Effector memory CD8-positive, alpha-beta T cell (primary cell): ENCODE results near the gene PMS1.
"Not testable (repeated sequence)": the region's sequence is repeated elsewhere in the genome, so short reads cannot be mapped to it uniquely, and the experiment has no call there.

Source experiments
- ATAC-seq: fragments of 150-1000 bp; cut with Tn5 transposase; replicated peaks from 2 replicates; pipeline ENCODE4 v1.10.0; 2021; ENCODE audit warnings: mild to moderate bottlenecking, moderate library complexity
- DNase-seq, 3 experiments: peaks; one replicate each; pipeline ENCODE4 v3.0.0; 2021
- H3K27ac Mint-ChIP-seq, 2 donors: one replicate each; pipeline ENCODE4 v1.8.0; 2022; ENCODE audit warnings: mild to moderate bottlenecking in 2 of 2, mixed read lengths in 2 of 2, moderate library complexity in 2 of 2
- H3K27me3 Mint-ChIP-seq, 2 donors: one replicate each; pipeline ENCODE4 v1.8.0; 2022; ENCODE audit warnings: mixed read lengths in 2 of 2
- H3K36me3 Mint-ChIP-seq: one replicate; pipeline ENCODE4 v1.8.0; 2022; ENCODE audit warnings: mild to moderate bottlenecking, moderate library complexity, mixed read lengths; ENCODE audit not compliant: insufficient read depth
- H3K4me1 Mint-ChIP-seq, 2 donors: one replicate each; pipeline ENCODE4 v1.8.0; 2022; ENCODE audit warnings: low read depth in 2 of 2, mixed read lengths in 2 of 2
- H3K4me3 Mint-ChIP-seq, 2 donors: one replicate each; pipeline ENCODE4 v1.8.0; 2022; ENCODE audit warnings: mild to moderate bottlenecking in 2 of 2, mixed read lengths in 2 of 2, moderate library complexity in 2 of 2
- H3K9me3 Mint-ChIP-seq, 2 donors: one replicate each; pipeline ENCODE4 v1.8.0; 2022; ENCODE audit warnings: mixed read lengths in 2 of 2

Gene PMS1

DNA sequence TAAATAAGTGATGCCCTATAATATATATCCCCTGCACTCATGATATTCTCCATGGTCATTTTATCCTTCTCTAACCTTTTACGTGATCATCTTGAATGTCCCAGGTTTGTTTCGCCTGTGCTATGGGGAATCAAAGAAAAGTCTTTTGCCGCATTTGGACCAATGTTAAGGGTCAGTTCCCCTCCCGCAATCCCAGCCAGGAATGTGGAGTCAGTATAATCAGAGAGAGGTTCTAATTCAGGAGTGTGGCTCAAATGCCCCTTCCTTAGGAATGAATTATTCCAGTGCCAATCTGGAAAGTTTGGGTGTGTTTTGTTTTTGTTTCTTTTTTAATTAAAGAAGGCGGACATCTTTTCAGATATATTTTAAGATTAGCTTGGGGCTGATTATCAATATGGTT lies 41.8 kb downstream of the PMS1 start:
- H3K27ac Mint-ChIP-seq: no peak overlapping the region
- H3K4me1 Mint-ChIP-seq: no peaks in the 10 kb centered on the region

DNA sequence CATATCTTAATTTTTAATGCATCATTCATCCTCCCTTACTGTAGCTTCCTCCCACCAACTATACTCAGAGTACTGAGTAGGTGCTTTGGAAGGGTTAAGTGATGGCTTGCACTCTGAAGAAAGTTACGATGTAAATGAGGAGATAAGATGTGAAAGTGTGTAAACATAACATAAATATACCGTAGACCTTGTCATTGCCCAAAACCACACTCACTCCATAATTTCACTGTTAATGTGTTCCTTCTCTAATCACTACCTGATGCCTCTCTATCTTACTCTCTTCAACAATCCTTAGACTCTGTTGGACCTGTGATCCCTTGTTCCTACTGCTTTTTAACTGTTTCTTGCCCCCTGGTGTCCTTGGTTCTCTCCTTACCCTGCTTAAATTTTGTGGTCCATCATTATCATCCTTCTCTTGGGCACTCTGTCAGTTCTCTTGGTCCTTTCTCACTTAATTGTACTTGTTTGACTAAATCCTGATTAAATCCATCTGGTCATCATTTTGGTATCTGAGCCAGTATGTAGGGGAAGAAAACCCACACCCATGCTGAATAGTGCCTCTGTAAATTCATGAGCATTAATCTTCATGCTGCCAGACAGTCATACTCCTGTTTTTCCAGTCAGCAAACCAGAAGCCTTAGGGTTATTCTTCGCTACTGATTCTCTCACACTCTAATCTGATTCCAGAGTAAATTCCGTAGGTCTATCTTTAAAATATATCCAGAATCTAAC lies 45.0 kb downstream of the PMS1 start:
- Mint-ChIP-seq H3K27ac (no peak overlapping the region), H3K9me3 (no peaks in the 10 kb centered on the region), H3K27me3 (no peaks in the 10 kb centered on the region), H3K36me3 (peaks cover 3% of the 10 kb centered on the region), H3K4me1 (no peaks in the 10 kb centered on the region), H3K4me3 (no peak overlapping the region)
- no peak for DNase-seq
- no peak for ATAC-seq

More for the DNA sequence above, 41.8 kb downstream of the PMS1 start:
- no peaks in the 10 kb centered on the region for H3K27me3 Mint-ChIP-seq
- ATAC-seq: no peak
- no peak for DNase-seq
- H3K4me3 Mint-ChIP-seq: no peak overlapping the region
- no peaks in the 10 kb centered on the region for H3K9me3 Mint-ChIP-seq
- H3K36me3 Mint-ChIP-seq: peaks cover 10% of the 10 kb centered on the region

GRCh38 chr2:189830510-189830909 lies 46.3 kb downstream of the PMS1 start:
- H3K27me3 Mint-ChIP-seq: no peaks in the 10 kb centered on the region
- H3K27ac Mint-ChIP-seq: no peak overlapping the region
- no peaks in the 10 kb centered on the region for H3K4me1 Mint-ChIP-seq
- no peaks in the 10 kb centered on the region for H3K9me3 Mint-ChIP-seq
- DNase-seq: no peak
- ATAC-seq: no peak
- H3K36me3 Mint-ChIP-seq: peaks cover 3% of the 10 kb centered on the region
- H3K4me3 Mint-ChIP-seq: no peak overlapping the region

DNA sequence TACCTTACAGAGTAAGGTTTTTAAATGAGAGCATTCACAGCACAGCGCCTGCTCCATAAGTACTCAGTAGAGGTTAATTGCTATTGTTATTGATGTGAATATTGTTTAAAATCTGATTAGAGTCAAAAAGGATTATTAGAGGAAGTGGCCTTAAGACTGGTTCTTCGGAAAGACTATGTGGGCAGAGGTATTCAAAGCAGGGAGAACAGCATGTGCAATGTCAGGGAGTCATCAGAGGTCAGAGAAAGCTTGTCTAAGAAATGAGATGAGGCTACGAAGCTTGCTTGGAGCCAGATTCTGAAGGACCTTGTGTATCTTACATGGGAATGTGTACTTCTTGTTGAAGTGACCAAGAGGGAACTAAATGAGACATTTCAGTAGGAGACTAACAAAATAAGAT lies 49.8 kb downstream of the PMS1 start:
- DNase-seq (no peak), ATAC-seq (no peak)
- H3K27ac Mint-ChIP-seq: no peak overlapping the region
- no peaks in the 10 kb centered on the region for H3K9me3 Mint-ChIP-seq
- no peaks in the 10 kb centered on the region for H3K27me3 Mint-ChIP-seq
- no peak overlapping the region for H3K4me3 Mint-ChIP-seq
- H3K4me1 Mint-ChIP-seq: peaks cover 0 to 3% of the 10 kb centered on the region in 2 donors
- H3K36me3 Mint-ChIP-seq: peaks cover 3% of the 10 kb centered on the region

DNA sequence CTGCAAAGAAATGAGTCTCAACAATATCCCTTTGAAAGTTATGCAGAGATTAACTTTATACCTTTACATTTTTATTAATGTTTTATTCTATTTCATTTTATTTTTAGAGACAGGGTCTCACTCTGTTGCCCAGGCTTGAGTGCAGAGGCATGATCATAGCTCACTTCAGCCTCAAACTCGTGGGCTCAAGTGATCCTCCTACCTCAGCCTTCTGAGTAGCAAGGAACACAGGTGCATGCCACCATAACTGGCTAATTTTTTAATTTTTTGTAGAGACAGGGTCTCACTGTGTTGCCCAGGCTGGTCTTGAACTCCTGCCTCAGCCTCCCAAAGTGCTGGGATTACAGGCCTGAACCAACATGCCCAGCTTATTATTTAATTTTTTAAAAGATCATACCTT lies 50.4 kb downstream of the PMS1 start:
- not testable (repeated sequence) for H3K36me3 Mint-ChIP-seq, H3K4me3 Mint-ChIP-seq, ATAC-seq, H3K9me3 Mint-ChIP-seq, H3K27ac Mint-ChIP-seq, H3K27me3 Mint-ChIP-seq, DNase-seq, H3K4me1 Mint-ChIP-seq

DNA sequence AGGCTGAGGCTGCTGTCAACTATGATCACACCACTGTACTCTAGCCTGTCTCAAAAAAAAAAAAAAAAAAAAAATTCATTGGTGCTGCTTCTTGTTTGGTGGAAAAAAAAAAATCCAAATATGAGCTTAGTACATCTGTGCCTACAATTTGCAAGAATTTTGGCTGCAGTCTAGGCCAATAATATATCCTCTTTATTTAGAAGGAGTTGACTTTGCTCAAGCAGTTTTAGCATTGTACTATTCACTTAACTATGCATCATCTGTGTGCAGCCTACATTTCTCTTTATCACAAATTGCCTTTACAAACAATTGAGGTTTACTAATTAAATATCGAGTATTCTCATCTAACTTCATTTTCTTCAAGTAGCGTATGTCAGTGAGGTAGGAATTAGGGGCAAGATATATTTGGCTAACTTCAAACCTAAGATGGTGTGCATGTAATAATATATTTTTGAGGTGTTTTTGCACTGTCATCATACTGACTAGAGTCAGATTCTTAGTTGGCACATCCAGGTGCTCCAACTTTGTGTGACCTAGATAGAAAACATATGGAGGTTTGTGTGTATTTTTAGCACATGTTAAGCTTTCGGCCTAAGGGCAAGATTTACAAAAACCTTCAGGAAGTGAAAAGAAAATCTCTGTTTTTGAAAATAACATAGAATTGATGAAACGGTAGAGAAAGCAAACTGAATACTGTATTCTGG lies 51.8 kb downstream of the PMS1 start:
- H3K4me1 Mint-ChIP-seq: peaks cover 0 to 3% of the 10 kb centered on the region in 2 donors
- no peak for ATAC-seq
- H3K9me3 Mint-ChIP-seq: no peaks in the 10 kb centered on the region
- no peak overlapping the region for H3K4me3 Mint-ChIP-seq
- no peaks in the 10 kb centered on the region for H3K36me3 Mint-ChIP-seq
- peak overlapping the region in 1 of 2 donors; percentile 10 for H3K27ac Mint-ChIP-seq
- H3K27me3 Mint-ChIP-seq: no peaks in the 10 kb centered on the region
- DNase-seq: no peak

- H3K27me3 Mint-ChIP-seq: no peaks in the 10 kb centered on the region
- DNase-seq (no peak), ATAC-seq (no peak)
- H3K4me3 Mint-ChIP-seq: no peak overlapping the region
- no peaks in the 10 kb centered on the region for H3K36me3 Mint-ChIP-seq
- no peak overlapping the region for H3K27ac Mint-ChIP-seq
- no peaks in the 10 kb centered on the region for H3K9me3 Mint-ChIP-seq
- H3K4me1 Mint-ChIP-seq: peaks cover 0 to 3% of the 10 kb centered on the region in 2 donors
Measured at GRCh38 chr2:189836644-189837043, 52.4 kb downstream of the PMS1 start.

GRCh38 chr2:189837326-189837725 lies 53.1 kb downstream of the PMS1 start:
- Mint-ChIP-seq H3K36me3 (peaks cover 2% of the 10 kb centered on the region), H3K4me3 (no peak overlapping the region), H3K4me1 (peaks cover 0 to 3% of the 10 kb centered on the region in 2 donors), H3K27me3 (no peaks in the 10 kb centered on the region), H3K9me3 (no peaks in the 10 kb centered on the region), H3K27ac (no peak overlapping the region)
- DNase-seq (no peak), ATAC-seq (no peak)

DNA sequence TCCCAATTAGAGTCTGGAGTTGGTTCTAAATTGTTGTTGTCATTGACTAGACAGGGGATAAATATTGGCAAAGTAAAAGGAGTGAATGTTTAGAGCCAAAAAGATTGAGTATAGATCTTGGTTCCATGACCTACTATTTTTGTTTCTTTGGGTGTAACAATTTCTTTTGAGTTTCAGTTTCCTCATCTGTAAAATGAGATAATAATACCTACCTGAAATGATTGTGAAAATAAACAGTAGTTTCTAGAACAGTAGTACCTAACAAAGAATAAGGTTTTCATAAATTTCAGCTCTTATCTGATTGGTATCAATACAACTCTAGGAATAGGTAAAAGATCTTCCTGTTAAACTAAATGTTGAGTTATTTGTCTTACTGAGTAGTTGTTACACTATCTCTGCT lies 56.8 kb downstream of the PMS1 start:
- peaks cover 22% of the 10 kb centered on the region for H3K36me3 Mint-ChIP-seq

GRCh38 chr2:189848276-189848675 lies 64.0 kb downstream of the PMS1 start:
- no peak for ATAC-seq
- Mint-ChIP-seq H3K4me1 (no peaks in the 10 kb centered on the region), H3K27ac (no peak overlapping the region), H3K36me3 (peaks cover 35% of the 10 kb centered on the region), H3K4me3 (no peak overlapping the region), H3K9me3 (no peaks in the 10 kb centered on the region), H3K27me3 (no peaks in the 10 kb centered on the region)
- no peak for DNase-seq

More for the DNA sequence above, 56.8 kb downstream of the PMS1 start:
- Mint-ChIP-seq H3K27me3 (no peaks in the 10 kb centered on the region), H3K4me1 (peaks cover 0 to under 1% of the 10 kb centered on the region in 2 donors), H3K4me3 (no peak overlapping the region), H3K9me3 (no peaks in the 10 kb centered on the region), H3K27ac (no peak overlapping the region)
- ATAC-seq (no peak), DNase-seq (no peak)

DNA sequence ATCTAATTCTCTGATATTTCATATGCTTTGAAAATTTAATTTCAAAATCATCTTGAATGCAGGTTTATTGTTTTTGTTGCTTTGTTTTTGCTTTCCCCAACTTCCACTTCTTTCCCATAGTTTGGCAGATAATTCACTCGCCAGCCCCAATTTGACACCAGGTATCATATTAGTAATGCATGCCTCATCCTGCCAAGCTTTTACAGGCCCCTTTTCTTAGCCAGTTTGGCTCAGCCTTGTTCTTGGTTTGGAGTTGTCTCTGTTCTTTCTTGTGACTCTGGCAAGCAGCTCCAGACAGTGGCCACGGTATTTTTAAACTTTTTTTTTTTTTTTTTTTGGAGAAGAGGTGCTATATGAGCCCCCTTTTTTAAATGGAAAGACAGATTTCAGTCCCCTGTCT lies 65.3 kb downstream of the PMS1 start:
- no peak for DNase-seq
- no peak for ATAC-seq
- Mint-ChIP-seq H3K27me3 (no peaks in the 10 kb centered on the region), H3K27ac (peak overlapping the region in 1 of 2 donors; percentile 40), H3K9me3 (no peaks in the 10 kb centered on the region), H3K4me3 (no peak overlapping the region), H3K36me3 (peaks cover 36% of the 10 kb centered on the region), H3K4me1 (peaks cover 0 to 2% of the 10 kb centered on the region in 2 donors)

DNA sequence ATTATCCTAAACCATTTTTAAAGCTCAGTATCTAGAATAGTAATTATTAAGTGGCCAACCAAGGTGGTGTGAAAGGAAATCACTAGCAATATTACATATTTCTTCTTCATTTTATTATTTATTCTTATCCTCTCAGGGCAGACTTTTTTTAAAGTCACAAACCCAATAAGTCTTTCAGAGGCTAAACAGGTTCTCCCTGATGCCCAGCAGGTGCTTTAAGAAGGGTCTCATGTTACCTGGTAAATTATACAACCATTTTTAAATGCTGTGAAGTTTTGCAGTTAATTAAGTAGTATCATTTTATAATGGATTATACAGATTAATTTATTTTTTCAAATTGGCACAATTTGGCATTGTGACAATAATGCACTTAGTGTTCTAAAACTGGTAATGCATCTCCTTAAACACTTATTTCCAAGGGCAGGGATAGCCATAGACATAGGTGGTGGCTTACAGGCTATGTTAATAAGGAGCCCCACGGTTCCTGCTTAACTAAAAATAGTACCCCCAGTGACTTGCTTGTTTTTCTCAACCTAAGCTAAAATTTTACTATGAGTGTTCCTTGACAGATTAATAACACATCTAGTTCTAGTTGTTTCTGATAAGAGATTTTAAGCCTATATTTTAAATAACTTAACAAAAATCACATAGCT lies 67.0 kb downstream of the PMS1 start:
- no peak for ATAC-seq
- no peaks in the 10 kb centered on the region for H3K27me3 Mint-ChIP-seq
- no peak for DNase-seq
- peaks cover 0 to 3% of the 10 kb centered on the region in 2 donors for H3K4me1 Mint-ChIP-seq
- H3K36me3 Mint-ChIP-seq: peaks cover 34% of the 10 kb centered on the region
- H3K4me3 Mint-ChIP-seq: no peak overlapping the region
- H3K27ac Mint-ChIP-seq: no peak overlapping the region
- H3K9me3 Mint-ChIP-seq: no peaks in the 10 kb centered on the region

DNA sequence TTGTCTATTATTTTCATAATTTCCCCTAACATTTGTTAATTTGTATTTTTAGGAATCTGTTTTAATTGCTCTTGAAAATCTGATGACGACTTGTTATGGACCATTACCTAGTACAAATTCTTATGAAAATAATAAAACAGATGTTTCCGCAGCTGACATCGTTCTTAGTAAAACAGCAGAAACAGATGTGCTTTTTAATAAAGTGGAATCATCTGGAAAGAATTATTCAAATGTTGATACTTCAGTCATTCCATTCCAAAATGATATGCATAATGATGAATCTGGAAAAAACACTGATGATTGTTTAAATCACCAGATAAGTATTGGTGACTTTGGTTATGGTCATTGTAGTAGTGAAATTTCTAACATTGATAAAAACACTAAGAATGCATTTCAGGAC lies 69.9 kb downstream of the PMS1 start:
- no peak for DNase-seq
- no peak for ATAC-seq
- no peak overlapping the region for H3K27ac Mint-ChIP-seq
- no peaks in the 10 kb centered on the region for H3K27me3 Mint-ChIP-seq
- H3K4me3 Mint-ChIP-seq: no peak overlapping the region
- peaks cover 0 to 3% of the 10 kb centered on the region in 2 donors for H3K4me1 Mint-ChIP-seq
- H3K9me3 Mint-ChIP-seq: no peaks in the 10 kb centered on the region
- H3K36me3 Mint-ChIP-seq: peaks cover 27% of the 10 kb centered on the region

GRCh38 chr2:189854940-189855339 lies 70.7 kb downstream of the PMS1 start:
- no peak overlapping the region for H3K27ac Mint-ChIP-seq
- H3K36me3 Mint-ChIP-seq: peaks cover 27% of the 10 kb centered on the region
- DNase-seq (no peak), ATAC-seq (no peak)
- H3K4me3 Mint-ChIP-seq: no peak overlapping the region
- peaks cover 0 to 3% of the 10 kb centered on the region in 2 donors for H3K4me1 Mint-ChIP-seq
- no peaks in the 10 kb centered on the region for H3K9me3 Mint-ChIP-seq
- H3K27me3 Mint-ChIP-seq: no peaks in the 10 kb centered on the region
